GM21529 (cell line): ENCODE measurements around the gene CABP7.

Experiments
- ATAC-seq: cut with Tn5 transposase; IDR thresholded peaks from one replicate; pipeline ENCODE4 v1.9.1; 2021; ENCODE audit not compliant: unreplicated experiment

The CABP7 gene

GRCh38 chr22:29722587-29722986 is 2.8 kb downstream of the CABP7 start:
- ATAC-seq = no peak

- no peak for ATAC-seq
These were observed 4.0 kb downstream of the CABP7 start for GRCh38 chr22:29723766-29724165.

- no peak for ATAC-seq
These were observed 5.0 kb downstream of the CABP7 start for GRCh38 chr22:29724843-29725242.

GRCh38 chr22:29726106-29726505 is 6.3 kb downstream of the CABP7 start:
- no peak for ATAC-seq

DNA sequence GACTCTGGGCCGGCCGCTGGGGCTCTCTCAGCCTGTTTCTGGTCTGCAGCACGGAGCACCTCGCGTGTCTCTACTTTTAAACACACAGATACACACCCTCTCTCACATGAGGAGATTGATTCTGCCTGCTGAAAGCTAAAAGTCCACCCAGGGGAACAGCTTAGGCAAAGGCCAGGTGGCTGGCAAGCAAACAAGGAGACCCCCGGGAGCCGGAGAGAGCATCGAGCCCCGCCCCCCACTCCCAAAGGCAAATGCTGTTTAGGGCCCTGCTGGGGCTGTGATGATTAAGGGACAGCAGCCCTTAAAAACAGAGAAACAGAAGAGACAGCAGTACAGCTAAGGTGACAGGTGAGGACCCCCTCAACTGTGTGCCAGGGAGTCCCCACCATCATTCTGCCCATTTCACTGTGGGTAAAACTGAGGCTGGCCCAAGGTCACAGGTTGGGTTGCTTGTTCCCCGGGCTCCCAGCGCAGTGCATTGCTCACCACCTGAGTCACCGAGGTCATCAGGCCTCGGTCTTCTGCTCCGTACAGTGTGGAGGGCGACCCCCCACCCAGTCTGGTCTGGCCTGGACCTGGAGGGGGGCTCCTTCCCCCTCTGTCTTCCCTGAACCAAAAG is 6.8 kb downstream of the CABP7 start:
- ATAC-seq = no peak

DNA sequence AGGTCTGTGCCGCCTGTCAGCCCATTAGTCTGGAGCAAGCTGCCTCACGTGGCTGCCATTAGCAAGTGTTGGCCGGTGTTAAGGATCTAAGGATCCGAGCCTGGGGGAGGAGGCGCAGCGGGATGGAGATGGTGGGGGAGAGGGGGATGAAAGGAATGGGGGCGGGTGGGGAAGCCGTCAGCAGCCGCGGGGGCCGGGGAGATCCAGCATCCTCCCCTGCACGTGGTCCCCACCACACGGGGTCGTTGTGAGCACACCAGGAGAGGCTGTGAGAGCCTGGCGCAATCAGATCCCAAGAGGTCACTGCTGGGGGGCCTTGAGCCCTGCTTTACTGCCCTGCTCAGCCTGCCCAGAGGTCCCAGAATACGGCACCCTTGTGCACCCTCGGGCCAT is 7.3 kb downstream of the CABP7 start:
- ATAC-seq = no peak

- no peak for ATAC-seq
These were observed 9.4 kb downstream of the CABP7 start for GRCh38 chr22:29729161-29729560.

DNA sequence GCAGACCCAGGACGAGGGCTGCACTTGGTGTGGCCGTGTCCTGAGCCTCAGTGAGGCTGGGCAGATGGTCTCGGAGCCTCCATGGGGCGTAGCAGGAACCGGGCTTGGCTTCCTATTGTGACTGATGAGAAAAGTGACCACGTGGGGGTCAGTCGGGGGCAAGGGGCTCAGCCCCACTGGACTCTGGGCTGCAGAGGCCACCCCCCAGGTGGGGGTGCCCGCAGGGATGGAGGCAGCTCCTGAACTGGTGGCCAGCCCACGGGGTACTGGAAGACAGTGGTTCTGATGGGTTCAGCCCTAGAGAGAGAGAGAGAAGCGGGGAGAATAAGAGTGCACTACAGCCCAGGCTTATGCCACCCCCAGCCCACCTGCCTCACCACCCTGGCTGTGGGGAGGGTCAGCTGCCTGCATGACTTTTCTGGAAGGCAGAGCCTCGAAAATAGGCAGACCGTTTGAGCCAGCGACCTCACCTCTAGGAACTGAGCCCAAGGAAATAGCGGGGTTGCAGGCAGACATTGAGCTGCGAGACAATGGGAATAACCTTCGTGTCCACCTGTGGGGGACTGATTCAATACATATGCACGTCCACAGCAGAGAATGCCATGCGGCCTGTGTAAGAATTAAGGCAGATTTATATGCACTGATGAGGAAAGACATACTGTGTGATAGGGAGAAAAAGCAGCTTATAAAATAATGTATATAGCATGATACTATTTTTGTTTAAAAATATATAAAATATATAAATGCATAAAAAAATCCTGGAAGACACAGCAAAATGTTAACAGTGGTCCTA is 11.5 kb downstream of the CABP7 start:
- no peak for ATAC-seq

DNA sequence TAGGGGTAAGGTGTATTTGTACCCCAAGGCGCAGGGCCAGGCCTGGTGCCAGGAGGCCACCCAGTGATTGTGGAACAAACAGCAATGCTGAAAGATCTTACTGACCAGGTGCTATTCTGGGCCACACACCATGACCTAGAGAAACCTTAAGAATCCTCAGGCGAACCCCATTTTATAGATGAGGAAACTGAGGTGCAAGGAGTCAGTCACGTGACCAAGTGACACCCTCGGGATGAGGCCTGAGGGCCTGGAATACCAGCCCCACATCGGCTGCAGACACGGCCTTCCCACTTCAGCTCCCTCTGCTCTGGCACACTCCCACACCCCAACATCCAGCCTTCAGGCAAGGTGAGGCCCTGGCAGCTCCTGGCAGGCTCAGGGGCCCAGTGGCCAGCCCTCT is 13.1 kb downstream of the CABP7 start:
- no peak for ATAC-seq

DNA sequence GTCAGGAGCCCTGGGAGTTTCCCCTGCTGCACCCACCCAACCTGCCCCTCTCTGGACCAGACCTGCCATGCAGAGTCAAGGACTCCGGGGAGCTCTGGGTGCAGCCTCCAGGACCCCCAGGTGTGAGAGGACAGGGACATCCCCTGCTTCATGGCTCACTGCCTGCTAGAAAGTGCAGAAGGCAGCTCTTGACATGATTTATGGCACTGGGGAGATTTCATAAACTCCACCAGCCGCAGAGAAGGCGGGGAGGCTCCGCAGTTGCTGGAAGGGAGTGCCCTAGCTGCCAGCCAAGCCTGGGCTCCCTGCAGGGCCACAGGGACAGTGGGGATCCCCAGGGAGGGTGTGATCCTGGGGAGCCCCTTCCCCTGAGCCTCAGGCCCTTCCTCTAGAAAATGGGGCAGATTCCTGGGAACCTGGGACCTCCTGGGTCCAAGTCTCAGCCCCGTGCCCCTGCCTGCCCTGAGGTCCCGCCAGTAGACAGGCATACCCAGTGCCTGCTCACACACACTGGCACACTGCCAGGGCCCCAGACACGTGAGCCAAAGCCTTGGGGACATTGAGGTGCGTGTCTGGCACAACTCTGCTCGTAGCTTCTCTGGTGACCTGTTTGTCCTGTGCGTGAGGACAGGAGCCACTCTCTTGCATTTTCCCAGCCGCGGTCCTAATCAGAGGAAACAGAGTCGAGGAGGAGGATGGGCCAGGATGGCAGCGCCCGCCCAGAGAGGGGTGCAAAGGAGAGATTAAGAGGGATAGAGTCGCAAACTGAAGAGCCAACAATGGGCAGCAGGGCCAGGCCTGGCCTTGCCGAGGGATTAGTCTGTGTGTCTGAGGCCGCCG is 13.8 kb downstream of the CABP7 start:
- ATAC-seq = no peak

DNA sequence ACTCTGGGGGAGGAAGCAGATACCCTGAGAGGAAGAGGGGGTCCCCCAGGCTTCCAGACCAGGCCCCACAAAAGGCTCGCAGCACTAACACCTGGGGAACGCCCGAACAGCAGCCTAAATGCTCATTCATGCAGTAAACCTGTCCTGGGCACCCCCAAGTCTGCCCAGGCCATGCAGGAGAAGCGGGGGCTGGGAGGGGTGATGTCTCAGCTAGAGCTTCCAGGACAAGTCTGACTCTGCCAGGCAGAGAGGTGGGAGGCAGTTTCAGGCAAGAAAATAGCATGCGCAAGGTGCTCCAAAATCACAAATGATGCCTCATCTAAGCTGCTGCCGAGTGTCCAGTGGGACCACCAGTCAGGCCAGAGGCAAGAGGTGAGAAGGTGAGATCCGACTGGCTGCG is 14.6 kb downstream of the CABP7 start:
- ATAC-seq = no peak

- no peak for ATAC-seq
These were observed 15.0 kb downstream of the CABP7 start for GRCh38 chr22:29734838-29735237.

DNA sequence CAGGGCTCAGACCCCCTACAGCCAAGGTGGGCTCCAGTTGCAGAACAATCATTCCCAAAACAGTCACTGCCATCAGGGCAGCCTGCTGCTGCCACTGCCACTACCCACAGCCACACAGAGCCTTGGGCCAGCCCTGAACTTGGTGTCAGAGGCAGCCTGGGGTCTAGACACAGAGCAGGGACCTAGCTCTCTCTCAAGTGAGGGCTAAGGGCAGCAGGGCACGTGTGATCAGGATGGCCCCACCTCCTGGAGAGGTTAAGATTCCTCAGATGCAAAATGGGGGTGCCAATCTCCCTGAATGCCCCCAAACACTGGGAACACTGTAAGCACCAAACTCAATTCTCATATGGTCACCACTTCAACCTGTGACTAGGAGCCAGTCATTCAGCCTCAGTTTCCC is 15.6 kb downstream of the CABP7 start:
- no peak for ATAC-seq

DNA sequence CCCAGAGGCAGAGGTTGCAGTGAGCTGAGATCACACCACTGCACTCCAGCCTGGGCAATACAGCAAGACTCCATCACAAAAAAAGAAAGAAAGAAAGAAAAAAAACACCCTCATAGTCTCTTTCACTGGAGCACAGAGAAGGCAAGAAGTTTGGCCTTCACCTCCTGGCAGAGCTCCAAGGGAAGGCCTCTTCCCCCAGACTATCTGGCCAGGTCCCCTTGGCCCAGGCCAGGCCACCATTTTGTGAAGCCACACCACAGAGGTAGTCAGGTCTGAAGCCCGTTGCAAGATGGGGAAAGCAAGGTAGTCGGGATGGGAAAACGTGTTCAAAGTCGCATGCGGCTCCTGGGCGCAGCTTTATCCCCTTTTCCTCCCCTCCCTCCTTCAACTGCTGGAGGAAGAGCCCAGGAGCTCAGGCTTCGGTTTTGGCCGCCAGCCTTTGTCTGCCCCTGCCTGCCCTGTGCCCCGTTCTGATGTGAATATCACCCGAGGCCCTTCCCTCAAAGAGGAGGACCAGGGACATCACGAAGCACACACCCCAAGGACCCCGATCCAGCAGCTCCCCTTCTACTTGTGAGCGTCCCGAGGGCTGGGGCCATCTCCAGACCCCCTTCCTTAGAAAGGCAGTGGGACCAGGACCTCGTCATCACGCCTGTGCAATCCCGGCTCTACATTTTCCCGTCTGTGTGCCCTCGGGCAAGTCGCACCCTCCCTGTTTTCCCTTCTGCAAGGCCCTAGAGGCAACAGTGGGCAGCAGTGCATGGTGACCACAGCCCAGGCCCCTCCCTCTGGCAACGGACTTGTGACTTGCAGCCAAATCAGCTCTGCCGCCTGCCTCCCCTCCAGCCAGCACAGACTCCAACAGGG is 17.7 kb downstream of the CABP7 start:
- no peak for ATAC-seq

- no peak for ATAC-seq
These were observed 18.5 kb downstream of the CABP7 start for GRCh38 chr22:29738118-29738815.

- ATAC-seq = no peak
These were observed 19.6 kb downstream of the CABP7 start for GRCh38 chr22:29739346-29739875.

DNA sequence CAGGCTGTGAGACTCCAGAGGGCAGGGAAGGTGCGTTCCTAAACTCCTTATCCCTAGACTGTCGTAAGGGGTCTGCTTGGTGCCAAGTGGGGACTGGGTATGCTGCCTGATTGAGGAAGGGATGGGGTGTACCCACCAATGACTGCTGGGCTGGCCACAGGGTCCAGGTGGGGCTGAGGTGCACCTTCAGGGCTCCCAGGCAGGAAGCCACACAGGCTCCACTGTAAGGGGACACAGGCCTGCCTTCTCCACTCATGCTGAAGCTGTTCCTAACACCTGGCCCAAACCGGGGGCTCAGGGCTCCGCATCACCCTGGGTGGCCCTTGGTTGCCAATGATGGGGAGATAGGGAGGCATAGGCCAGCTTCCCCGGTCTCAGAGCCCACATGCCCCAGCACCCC is 20.4 kb downstream of the CABP7 start:
- ATAC-seq = no peak

DNA sequence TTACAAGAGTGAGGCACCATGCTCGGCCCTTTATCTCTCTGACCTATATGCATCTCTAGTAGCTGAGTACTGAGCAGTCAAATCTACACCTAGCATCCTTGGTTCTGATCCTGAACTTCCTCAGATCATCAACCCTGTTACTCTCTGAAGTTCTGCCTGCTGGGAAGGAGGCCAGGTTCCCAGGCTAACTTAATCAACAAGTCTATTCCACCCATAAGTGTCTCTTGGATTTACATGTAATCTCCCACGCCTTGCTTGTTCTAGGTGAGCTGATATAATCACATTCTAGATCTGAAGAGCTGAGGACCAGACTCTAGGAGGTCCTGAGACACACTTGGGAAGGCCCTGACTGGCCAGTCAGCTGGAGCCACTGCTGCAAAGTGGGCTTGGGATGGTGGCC is 22.1 kb downstream of the CABP7 start:
- ATAC-seq = no peak

DNA sequence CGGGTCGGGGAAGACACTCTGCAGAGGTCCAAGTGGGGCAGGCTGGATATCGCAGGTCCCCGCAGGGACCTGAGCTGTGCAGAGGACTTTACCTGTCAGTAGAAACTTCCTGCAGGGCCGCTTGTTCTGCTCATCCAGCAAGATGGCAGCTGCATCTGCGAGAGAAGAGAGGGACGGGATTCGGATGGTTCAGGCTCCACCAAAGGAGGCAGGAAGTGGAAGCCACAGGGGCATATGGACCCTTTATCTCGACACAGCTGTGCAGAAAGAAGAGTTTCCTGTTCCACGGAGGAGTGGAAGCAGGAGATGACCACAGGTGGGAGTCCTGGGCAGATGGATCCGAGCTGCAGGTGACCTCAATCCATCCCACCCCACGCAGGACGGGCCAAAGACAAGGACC is 22.5 kb downstream of the CABP7 start:
- no peak for ATAC-seq

- no peak for ATAC-seq
These were observed 25.1 kb downstream of the CABP7 start for GRCh38 chr22:29744902-29745301.
